Embryonic facial prominence (tissue), 1 donor: ENCODE measurements around the gene ANKRD49.

Source experiments
- DNase-seq: peaks from one replicate; pipeline ENCODE4 v3.0.0-alpha.2; 2016; ENCODE audit errors: extremely low spot score

ANKRD49 gene

GRCh38 chr11:94544646-94545263, 51.0 kb downstream of the ANKRD49 start:
- DNase-seq: no peak

- no peak for DNase-seq
Observed at GRCh38 chr11:94545264-94546161, 51.7 kb downstream of the ANKRD49 start.

GRCh38 chr11:94546162-94546470, 52.3 kb downstream of the ANKRD49 start:
- no peak for DNase-seq

DNA sequence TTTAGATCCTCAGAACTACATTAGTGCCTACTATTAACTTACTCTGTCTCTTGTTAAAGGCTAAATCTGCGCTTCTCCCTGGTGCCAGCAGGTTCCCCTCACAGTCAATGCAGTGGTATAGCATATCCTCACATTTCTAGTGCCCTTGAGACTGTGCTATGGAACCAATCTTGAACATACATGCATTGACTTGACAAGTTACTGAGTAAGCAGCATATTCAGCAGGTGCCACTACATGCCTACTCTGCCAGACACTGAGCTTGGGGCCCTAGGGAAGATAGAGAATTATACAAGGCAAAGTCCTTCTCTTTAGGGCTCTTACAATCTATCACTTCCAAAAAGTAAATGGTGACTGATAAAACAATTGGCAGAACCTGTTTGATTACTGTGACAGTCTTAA, 53.1 kb downstream of the ANKRD49 start:
- DNase-seq: no peak

DNA sequence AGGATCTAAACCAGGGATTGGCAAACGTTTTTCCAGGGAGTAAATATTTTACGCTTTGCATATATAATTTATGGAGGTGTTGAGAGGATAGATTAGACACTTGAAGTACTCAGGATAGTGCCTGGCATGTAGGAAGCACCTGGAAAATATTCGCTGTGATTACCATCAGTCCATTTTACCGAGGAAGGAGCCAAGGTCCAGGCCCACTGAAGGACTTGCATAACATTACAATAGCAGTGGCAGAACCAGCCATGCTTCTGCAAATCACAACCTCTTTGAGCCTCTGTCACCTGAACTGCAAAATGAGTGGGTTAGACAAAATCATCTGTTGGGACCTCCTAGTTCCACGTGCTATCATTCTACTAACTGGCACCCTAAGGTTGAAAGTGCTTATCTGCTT, 55.4 kb downstream of the ANKRD49 start:
- DNase-seq: no peak
